ENCODE measurements around the gene DENR.
"Not testable (repeated sequence)": the region's sequence is repeated elsewhere in the genome, so short reads cannot be mapped to it uniquely, and the experiment has no call there.

- not testable (repeated sequence) for TF ChIP-seq CTCF, POLR2A (IDR thresholded peaks at IDR 0.05)
Measured at GRCh38 chr12:122709287-122709686, 43.3 kb upstream of the DENR start.

Data from upper lobe of left lung (tissue), 4 donors.